ENCODE results near the gene STARD10.
A peak's percentile ranks its signal among the peaks of the same experiment; 100 is the strongest.

Gene STARD10

GRCh38 chr11:72742513-72743320 is 51.1 kb downstream of the STARD10 start:
- no peak for DNase-seq

GRCh38 chr11:72741849-72742512 is 51.9 kb downstream of the STARD10 start:
- no peak for DNase-seq

GRCh38 chr11:72741429-72741833 is 52.4 kb downstream of the STARD10 start:
- no peak for DNase-seq

- DNase-seq: no peak
These were observed 53.1 kb downstream of the STARD10 start for GRCh38 chr11:72740562-72741428.

GRCh38 chr11:72740060-72740424 is 53.8 kb downstream of the STARD10 start:
- no peak for DNase-seq

GRCh38 chr11:72739240-72740059 is 54.4 kb downstream of the STARD10 start:
- DNase-seq: no peak

GRCh38 chr11:72738199-72739141 is 55.4 kb downstream of the STARD10 start:
- no peak for DNase-seq

- no peak for DNase-seq
These were observed 56.5 kb downstream of the STARD10 start for GRCh38 chr11:72737336-72737735.

GRCh38 chr11:72736452-72737069 is 57.3 kb downstream of the STARD10 start:
- no peak for DNase-seq

- peak; percentile 34 for DNase-seq
These were observed 58.3 kb downstream of the STARD10 start for GRCh38 chr11:72735495-72736027.

- DNase-seq: no peak
These were observed 61.5 kb downstream of the STARD10 start for GRCh38 chr11:72732329-72732728.

GRCh38 chr11:72730737-72731136 is 63.1 kb downstream of the STARD10 start:
- DNase-seq: no peak

- no peak for DNase-seq
These were observed 63.6 kb downstream of the STARD10 start for GRCh38 chr11:72730243-72730642.

- DNase-seq: no peak
These were observed 66.3 kb downstream of the STARD10 start for GRCh38 chr11:72727521-72727920.

- no peak for DNase-seq
These were observed 67.3 kb downstream of the STARD10 start for GRCh38 chr11:72726266-72727220.

- no peak for DNase-seq
These were observed 68.2 kb downstream of the STARD10 start for GRCh38 chr11:72725724-72726028.

GRCh38 chr11:72724851-72725723 is 68.8 kb downstream of the STARD10 start:
- peak; percentile 70 for DNase-seq

GRCh38 chr11:72724021-72724551 is 69.8 kb downstream of the STARD10 start:
- DNase-seq: no peak
